Measurements from ENCODE around the gene ANKRD44.
A peak's percentile ranks its signal among the peaks of the same experiment; 100 is the strongest.

ANKRD44 gene

GRCh38 chr2:197137826-197138477 lies 172.6 kb downstream of the ANKRD44 start:
- no peak for DNase-seq

DNA sequence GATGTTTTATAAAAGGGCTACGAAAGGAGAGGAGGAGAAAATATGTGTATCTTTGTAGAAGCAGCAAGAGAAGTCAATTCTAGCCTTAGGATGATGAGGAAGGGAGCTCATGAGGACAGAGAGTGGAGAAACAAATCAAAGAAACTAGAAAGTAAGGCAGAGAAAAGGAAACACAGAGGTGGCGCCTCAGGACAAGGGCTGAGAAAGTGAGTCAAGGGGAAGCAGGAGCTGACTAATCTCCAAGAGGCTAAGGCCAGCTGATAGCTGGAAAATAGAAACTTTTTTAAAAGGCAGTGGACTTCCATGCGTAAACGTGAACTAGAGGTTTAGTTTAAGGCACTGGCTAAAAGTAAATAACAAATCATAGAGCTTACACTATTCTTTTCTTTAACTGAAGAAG lies 173.3 kb downstream of the ANKRD44 start:
- DNase-seq, result no peak

DNA sequence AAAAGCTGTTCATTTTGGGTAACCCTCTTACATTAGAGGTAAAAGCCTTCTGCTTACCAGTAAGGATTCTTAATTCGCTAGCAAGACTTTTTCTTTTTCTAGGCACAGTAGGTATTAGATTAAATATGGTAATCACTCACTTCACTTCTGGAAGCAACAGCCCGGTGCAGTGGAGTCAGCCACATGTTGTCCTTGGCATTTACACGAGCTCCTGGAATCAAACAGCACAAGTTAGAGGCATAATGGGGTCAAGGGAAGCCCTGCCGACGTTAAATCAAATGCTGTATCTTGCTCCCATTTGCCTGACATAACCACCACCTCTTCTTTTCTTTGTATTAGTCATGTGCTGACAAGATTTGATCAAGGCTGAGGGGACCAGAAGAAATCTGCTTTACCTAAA lies 174.1 kb downstream of the ANKRD44 start:
- no peak for DNase-seq

DNA sequence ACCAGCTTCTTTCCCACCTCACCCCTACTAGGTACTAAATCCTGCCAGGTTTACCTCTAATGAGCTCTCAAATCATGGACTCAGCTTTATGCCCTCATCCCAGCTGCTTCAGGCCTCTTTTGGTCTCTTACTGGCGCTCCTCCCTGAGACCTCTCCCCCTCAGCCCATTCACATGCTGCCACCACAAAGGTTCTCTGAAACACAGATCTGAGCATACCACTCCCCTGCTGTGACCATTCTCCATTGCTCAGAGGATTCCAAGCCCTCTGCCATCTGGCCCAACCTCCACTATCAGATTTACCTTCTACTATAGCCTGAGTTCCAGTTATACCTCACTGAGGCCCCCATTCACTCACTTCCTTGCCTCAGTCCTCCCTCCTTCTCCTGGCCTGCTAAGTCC lies 174.8 kb downstream of the ANKRD44 start:
- DNase-seq, result no peak

- no peak for DNase-seq
Observed at GRCh38 chr2:197134206-197134605, 176.4 kb downstream of the ANKRD44 start.

- DNase-seq, result no peak
Observed at GRCh38 chr2:197131558-197131855, 179.1 kb downstream of the ANKRD44 start.

- DNase-seq, result no peak
Observed at GRCh38 chr2:197130318-197130717, 180.3 kb downstream of the ANKRD44 start.

DNA sequence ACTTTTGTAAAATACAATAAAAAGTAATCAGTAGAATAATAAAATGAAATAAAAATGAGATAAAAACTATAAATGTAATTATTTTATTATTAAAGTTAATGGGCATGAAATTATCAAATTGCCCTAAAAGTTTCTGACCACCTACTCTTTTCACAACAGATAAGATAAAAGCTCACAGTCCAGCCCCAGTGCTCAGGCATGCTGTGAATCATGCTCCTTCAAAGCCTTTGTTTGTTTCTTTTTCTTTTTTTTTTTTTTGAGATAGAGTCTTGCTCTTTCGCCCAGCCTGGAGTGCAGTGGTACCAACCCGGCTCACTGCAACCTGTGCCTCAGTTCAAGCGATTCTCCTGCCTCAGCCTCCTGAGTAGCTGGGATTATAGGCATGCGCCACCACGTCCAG lies 181.7 kb downstream of the ANKRD44 start:
- DNase-seq, result no peak

DNA sequence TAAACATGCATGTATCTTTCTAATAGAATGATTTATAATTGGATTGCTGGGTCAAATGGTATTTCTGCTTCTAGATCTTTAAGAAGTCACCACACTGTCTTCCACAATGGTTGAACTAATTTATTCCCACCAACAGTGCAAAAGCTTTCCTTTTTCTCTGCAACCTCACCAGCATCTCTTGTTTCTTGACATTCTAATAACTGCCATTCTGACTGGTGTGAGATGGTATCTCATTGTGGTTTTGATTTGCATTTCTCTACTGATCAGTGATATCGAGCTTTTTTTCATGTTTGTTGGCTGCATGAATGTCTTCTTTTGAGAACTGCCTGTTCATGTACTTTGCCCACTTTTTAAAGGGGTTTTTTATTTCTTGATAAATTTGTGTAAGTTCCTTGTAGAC lies 182.5 kb downstream of the ANKRD44 start:
- DNase-seq, result no peak

- DNase-seq, result no peak
Observed at GRCh38 chr2:197126630-197127352, 183.8 kb downstream of the ANKRD44 start.

DNA sequence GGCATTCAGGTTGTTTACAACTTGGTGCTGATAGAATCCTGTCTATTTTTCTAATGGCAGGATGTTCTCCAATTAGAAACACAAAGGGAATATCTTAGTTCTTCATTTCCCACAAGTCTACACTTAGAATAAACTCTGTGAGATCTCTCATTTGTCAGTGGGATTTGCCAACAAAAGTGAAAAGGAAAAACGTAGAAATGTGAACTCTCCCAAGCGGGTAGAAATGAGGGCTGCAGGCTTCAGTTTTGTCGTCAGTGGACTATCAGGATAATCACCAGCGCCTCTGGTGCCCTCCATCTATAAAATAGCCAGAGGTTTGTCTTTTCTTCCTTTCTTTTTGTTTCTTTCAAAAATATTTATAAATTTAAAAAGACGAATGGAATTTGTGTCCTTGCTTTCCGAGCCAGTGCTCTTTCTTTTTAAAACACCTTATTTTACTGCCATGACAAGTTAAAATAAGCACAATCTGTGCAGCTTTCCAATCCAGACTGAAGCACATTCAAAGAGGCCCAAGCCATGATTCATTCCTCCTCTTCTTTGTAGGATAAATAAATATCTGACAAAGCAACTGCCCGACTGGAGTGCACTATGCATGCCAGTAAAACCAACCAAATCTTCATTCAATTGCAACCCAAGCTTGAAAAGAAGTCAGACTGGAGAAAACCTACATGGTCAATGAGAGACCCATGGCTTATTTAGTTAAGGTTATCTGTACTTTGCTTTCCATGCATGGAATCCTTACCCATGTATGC lies 185.8 kb downstream of the ANKRD44 start:
- DNase-seq, result no peak

- DNase-seq, result no peak
Observed at GRCh38 chr2:197122821-197123220, 187.8 kb downstream of the ANKRD44 start.

- DNase-seq, result no peak
Observed at GRCh38 chr2:197121756-197122385, 188.7 kb downstream of the ANKRD44 start.

DNA sequence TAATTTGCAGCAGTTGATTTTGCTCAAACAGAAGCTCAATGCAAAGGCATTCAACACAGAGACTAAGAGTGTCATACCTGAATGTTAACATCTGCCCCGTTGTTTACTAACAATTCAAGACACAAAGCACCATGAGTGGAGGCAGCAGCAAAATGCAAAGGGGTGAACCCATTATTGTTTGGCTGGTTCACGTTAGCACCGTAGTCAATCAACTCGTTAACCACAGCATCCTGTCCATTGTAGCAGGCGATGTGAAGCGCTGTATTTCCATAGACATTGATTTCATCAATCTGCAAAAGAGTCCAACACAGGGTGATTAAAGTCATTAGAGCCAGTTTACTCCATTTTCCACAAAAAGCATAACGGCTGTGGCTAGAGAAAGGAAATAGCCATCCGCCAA lies 189.3 kb downstream of the ANKRD44 start:
- DNase-seq, result no peak

DNA sequence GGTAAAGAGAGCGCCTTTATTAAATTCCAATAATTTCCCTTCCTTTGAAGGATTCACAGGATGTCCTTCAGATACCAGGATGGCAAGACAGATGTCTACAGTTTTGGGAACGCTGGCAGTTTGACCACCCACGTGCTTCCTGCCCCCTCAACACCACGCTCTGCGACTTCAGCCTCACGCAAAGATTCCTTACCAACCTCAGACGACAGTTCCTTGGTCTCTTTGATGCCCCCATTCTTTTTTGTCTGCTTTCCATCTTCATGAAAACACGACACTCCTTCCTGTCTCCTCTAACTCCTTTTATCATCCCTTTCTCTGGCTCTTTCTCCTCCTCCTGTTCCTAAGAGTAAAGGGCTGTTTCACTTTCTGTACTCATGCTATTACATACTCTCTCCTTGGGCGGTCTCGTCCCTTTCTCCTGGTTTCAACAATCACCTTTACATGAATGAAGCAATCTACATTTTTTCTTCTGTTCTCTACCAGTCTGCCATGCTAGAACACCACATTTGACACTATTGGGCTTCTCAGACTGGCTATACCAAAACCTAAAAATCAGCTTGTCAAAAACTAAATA lies 194.2 kb downstream of the ANKRD44 start:
- no peak for DNase-seq

DNA sequence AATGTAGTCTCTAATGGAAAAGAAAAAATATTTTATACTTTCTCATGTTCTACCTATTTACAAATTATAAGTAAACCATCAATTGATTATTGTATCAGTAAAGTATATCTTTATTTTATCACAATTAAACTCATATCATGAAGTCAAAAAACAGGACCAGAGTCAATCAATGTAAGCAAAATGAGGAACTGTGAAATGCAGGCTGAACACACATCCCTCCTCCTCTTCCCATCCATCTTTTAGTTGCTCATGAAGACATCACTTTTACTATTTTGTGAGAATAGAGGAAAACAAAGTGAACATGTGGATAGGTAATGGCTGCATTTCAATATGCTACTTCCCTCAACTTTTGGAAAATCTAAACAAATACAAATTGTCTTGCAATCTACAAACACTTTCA lies 195.3 kb downstream of the ANKRD44 start:
- no peak for DNase-seq

GRCh38 chr2:197113275-197113711 lies 197.3 kb downstream of the ANKRD44 start:
- DNase-seq, result peak; percentile 30

DNA sequence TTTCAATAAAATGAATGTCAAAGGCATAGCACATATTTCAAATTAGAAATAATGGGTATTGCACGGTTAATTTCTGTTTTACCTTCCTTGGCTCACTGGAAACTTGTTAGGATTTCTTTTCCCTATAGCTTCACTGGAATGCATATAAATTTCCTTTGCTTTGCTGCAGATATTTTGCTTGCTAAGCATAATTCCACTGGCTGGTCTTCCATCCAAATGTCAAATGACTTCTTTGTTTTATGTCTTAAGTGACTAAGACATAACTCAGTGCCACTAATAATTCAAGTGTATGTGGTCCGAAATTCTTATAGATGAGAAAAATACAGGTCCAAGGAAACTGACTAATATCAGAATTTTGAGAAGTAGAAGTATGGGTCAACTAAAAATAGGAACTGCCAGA lies 201.3 kb downstream of the ANKRD44 start:
- DNase-seq, result no peak

- no peak for DNase-seq
Observed at GRCh38 chr2:197108758-197109157, 201.8 kb downstream of the ANKRD44 start.

DNA sequence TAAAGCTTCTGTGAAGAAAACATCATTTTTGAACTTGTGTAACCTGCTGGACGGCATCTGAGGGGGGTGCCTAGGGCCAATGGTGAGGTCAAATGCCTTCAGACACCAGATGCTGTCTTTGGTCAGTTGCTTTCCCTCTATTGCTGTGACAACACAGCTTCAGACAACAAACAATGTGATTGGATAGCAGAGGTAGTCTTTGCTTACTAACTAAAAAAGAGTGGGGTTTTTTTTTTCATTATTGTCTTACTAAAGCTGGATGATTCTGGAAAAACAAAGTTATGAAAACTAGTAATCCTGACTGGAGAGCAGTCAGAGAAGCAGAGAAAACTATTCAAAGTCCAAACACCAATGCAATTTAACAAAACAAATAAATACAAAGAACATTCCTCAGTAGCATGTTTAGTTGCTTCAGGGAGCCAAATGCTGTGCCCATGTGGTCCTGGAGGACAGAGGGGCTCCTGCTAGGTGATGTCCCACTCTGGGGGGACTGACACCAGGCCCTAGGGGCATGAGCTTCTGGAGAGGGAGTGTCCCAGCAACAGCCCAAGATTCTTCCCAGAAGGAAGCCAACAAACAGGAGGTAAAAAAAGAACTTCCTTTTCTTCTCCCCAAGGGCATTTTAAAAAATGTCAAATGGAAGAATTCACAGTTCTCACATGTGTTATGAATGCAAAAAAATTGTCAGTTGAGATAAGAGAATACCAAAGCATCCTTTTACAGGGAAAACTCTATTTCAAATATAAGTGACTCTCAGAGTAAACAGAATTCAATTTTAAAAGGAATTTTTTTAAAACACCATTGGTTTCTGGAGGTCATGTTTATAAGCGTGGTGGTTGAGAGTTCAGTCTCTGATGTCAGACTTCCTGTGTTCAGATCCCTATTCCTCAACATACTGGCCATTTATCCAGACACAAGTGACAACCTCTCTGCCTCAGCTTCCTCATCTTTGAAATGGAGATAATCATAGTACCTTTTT lies 203.0 kb downstream of the ANKRD44 start:
- no peak for DNase-seq

DNA sequence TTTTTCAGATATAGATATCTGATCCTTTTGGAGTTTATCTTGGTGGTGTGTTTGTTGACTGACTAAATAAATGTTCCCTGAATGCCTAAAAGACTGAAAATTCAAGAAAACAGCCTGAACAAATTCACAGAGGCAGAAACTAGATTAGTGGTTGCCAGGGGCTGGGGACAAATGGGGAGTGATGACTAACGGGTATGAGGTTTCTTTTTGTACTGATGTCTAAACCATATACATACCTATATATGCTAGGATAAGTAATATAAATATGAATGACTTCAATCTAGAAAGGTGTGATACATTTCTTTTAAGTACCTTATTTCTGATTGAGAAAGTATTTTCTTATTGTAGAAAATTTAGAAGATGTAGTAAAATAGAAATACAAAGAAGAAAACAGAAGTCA lies 207.2 kb downstream of the ANKRD44 start:
- no peak for DNase-seq

GRCh38 chr2:197102231-197102630 lies 208.3 kb downstream of the ANKRD44 start:
- DNase-seq, result no peak
